IPS-NIHi11 (cell line): ENCODE measurements around the gene SYNGR4.
"Not testable (repeated sequence)": the region's sequence is repeated elsewhere in the genome, so short reads cannot be mapped to it uniquely, and the experiment has no call there.

Source experiments
- DNase-seq: peaks from one replicate; pipeline ENCODE4 v3.0.0; 2012; ENCODE audit warnings: mixed read lengths, low spot score

The SYNGR4 gene, protein sequence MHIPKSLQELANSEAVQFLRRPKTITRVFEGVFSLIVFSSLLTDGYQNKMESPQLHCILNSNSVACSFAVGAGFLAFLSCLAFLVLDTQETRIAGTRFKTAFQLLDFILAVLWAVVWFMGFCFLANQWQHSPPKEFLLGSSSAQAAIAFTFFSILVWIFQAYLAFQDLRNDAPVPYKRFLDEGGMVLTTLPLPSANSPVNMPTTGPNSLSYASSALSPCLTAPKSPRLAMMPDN

DNA sequence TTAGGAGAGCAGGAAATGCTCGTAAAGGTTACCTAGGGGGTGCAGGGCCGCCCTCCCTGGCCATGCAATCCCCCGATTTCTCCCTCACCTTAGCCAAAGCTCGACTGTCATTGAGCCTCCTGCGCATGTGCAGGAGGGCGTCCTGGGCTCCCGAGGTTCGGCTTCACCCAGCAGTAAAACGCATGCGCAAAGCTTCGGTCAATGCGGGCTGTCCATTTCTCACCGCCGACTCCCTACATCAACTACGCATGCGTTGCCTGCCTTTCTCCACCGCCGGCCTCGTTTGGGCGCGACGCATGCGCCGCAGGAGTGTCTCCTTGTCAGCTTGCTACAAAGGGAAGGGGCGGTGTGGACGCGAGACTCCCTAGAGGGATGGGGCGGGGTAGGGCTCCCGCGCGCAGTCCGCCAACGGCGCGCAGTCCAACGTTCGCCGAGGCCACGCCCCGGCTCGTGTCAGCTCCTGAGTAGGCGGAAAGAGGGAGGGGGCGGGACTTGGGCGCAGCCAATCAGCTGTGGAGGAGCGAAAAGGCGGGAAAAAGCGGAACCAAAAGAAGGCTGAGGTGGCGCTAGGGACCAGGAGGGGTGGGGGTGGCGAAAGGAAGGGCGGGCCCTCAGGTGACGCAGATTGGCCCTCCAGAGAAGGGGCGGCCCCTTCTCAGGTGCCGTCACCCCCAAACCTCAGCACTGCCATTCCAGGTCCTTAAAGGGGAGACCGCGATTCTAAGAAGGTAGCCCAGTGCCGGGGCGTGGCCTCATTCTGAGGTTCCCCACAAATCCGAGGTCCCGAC, at the start of gene SYNGR4, which contains the start of gene TMEM143:
Gene SYNGR4 (plus strand): TSS at position 558 of the 788 bp plus-strand sequence. CDS start 1,476 bp downstream, outside the sequence.
Gene TMEM143 (minus strand): TSS at position 131 of the 788 bp plus-strand sequence. CDS start 20 bp downstream, at position 111.
- DNase-seq, result peak; percentile 93

DNA sequence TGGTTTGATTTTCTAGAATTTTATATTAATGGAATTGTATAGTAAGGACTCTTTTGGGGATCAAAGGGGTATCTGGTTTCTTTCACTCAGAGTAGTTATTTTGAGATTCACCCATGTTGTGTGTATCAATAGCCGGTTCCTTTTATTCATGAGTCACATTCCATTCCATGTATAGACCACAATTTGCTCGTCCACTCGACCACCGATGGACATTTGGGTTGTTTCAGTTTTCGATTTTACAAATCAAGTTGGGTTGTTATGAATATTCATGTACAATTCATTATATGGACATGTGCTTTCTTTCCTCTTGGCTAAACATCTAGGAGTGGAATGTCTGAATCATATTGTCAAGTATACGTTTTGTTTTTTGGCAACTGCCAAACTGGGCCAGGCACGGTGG, 48.5 kb upstream of the SYNGR4 start:
- DNase-seq, result no peak

DNA sequence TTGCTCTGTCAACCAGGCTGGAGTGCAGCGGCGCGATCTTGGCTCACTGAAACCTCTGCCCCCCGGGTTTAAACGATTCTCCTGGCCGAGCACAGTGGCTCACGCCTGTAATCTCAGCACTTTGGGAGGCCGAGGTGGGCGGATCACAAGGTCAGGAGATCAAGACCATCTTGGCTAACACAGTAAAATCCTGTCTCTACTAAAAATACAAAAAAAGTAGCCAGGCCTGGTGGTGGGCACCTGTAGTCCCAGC, 46.5 kb upstream of the SYNGR4 start:
- not testable (repeated sequence) for DNase-seq

DNA sequence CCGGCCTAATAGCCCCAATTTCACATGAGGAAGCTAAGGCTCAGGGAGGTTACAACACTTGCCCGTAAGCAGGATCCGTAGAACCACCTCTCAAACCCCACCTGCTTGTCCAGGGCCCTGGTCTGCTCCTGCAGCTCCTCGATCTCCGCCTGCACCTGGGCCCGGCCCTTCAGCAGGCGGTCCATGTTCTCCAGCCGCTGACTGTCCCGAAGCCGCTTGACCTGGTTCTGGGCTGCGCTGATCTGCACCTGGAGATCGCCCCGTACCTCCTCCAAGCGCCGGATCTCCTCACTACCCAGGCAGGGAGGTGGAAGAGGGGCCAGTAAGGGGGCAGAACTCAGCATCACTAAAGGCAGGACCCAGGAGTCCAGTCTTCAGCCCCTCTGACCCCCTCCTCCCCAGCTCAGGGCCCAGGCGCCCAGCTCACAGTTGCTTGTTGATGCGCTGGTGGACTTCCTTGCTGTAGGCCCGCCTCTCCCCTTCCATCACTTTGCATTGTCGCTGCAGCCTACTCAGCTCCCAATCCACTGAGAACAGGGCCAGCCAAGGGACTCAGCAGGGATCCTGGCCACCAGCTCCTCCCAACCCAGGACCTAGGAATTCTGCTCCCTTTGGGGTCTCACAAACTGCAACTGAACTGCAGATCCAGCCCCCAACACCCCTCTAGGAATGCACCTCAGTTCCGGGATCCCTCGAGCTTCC, 45.7 kb upstream of the SYNGR4 start:
- no peak for DNase-seq

DNA sequence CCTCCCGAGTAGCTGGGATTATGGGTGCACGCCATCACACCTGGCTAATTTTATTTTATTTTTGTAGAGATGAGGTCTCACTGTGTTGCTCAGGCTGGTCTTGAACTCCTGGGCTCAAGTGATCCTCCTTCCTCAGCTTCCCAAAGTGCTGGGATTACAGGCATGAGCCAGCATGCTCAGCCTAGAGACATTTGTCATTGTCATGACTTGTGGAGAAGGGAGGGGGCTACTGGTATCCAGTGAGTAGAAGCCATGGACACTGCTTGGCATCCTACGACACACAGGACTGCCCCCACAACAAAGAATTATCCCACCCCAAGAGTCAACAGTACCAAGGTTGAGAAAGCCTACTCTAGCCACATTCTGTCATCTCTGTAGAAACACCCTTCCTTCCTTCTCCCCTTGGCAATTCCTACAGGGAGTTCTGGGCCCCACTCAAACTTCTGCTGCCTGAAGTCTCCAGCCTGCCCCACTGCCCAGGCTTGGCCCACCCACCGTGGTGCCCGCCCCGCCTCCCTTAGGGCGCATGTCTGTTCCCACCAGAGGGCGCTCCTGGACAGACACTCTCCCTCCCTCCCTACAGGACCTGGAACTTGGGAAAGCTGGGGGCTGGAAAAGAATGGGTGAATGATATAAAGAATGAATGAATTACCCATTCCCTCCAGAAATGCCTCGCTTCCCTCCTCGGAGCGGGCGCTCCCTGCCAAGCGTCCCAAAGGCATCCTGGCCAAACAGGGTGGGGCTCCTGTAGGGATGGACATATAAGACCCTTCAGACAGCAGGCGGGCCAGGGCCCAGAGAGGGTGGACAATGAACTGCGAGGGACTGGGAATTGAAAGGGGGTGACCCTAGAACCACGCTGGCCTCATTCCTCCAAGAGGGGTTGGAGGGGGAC, 44.3 kb upstream of the SYNGR4 start:
- peak; percentile 75 for DNase-seq

DNA sequence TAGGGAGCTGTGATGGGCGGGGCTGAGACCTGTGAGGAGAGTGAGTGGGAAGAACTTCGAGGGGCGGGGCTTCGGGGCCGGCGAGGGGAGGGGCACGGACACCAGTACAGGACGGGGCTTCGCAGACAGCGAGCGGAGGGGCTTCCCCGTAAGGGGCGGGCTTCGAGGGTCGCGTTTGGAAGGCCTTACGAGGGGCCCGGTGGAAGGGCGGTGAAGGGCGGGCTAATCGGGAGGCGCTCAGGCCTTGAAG, 42.9 kb upstream of the SYNGR4 start:
- no peak for DNase-seq

DNA sequence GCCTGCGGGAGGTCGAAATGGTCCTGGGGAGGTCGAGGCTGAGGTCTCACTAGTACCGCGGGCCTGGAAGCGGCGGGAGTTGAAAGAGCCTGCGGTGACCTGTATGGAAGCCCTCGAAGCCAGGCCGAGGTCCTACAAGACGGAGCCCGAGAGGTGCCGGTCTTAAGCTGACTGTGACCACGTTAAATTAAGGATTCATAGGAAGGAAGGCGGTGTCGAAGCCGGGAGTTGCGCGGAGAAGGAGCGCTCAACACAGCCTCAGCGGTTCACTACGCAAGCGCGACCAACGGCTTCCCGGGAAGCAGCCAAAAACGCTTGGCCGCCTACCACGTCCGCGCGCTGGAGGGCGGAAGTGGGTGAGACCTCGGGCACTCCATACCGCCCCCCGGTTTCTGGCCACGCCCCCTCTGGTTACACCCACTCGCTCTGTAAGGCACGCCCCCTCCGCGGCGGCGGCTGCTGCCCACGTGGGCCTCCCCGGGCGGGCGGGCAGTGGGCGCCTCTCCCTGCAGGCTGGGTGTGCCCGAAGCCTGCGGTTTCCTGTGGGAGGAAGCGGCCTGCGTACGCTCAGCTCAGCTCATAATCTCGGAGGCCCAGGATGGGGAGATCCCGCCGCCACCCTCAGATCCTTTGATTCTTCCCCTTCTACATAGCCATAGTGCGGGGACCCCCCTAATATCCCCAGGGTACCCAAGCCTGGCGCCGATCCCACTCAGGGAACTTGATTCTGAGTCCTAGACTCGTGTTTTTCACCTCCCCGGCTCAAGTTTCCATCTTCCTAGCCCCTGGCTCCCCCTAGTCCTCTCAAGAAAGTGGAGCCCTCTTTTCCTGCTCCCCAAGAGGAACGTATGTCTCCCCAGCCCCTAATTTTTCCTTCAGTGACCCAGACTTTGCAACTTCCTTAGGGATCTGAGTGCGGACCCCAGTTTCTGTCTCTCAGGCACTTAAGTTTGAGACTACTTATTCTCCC, 42.3 kb upstream of the SYNGR4 start:
- peak; percentile 93 for DNase-seq

DNA sequence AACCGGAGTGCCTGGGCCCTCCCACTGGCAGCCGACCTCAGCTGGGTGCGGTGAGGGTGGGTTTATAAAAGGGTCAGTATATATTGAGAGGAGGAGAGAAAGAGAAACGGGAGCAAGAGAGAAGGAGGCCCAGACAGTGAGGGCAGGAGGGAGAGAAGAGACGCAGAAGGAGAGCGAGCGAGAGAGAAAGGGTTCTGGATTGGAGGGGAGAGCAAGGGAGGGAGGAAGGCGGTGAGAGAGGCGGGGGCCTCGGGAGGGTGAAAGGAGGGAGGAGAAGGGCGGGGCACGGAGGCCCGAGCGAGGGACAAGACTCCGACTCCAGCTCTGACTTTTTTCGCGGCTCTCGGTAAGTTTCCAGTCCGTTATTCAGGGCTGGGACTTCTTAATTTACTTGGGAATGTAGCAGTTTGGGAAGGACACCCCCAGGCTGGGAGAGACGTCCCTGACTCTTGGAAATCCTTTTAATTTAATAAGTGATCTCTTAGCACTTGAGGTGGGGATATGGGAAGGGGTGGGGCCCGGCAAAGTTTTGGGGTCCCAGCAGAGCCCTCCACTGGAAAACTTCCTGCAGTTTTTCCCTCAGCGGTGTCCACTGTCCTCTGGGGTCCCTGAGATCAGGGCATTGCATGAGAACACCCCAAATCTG, 38.8 kb upstream of the SYNGR4 start, which contains the start of gene EMP3:
Gene EMP3 (plus strand): TSS at position 288 of the 646 bp plus-strand sequence. CDS start 1,293 bp downstream, outside the sequence.
- peak; percentile 74 for DNase-seq

DNA sequence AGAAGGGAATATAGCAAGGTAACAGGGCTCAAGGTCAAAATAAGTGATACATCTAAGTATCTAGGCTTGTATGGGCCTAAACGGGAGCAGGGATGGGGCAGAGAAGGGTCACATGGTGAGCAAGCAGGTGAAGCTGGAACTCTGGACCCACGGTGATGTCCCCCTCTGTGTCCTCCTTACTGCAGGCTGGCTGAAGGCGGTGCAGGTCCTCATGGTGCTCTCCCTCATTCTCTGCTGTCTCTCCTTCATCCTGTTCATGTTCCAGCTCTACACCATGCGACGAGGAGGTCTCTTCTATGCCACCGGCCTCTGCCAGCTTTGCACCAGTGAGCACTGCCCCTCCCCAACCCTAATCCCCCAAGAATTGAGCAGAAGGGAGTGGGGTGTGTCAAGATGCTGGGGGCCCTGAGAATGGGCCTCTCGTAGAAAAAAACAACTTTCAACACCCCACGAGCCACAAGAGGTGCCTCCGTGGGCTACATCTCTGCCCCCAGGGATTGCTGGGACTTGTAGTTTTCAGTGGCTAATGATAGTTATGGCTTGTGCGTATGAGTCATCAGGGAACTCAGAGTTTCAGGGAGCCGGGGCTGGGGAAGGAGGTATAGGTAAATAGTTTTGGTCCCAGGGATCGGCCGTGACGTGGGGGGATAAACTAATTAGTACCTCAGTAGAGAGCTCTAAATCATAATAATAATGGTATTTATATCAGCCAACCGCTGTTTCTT, 34.8 kb upstream of the SYNGR4 start:
- DNase-seq, result no peak

DNA sequence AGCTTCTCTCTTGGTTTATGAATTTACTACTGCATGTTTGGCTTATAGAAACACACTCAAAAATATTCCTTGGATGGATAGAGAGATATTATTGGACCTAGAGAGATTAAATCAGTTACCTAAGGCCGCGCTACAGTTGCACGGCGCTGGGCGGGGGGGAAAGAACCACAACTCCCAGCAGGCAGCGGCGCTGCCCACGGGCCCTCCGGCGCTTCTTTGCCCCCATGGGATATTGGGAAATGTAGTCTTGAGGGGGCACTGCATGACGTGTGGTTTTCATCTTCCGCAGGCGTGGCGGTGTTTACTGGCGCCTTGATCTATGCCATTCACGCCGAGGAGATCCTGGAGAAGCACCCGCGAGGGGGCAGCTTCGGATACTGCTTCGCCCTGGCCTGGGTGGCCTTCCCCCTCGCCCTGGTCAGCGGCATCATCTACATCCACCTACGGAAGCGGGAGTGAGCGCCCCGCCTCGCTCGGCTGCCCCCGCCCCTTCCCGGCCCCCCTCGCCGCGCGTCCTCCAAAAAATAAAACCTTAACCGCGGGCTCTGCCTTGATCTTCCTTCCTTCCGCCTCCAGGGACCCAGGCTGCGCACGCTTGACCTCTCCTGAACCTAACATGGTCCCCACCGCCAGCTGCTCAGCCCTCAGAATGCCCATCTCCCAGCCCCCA, 34.0 kb upstream of the SYNGR4 start:
- peak; percentile 76 for DNase-seq

DNA sequence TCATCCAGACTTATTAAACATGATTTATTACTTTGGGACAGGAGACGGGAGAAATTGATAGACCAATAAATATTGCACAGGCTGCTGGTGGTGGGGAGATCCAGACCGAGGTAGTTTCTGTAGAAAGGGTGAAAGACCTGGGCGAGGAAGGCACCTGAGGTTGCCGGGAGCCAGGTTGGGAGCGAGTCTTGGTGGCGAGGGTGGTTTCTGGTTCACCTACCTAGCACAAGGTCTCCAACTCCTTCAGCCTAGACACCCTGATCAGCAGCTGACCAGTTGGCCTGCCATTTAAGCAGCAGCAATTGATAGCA, 31.9 kb upstream of the SYNGR4 start:
- DNase-seq, result no peak

DNA sequence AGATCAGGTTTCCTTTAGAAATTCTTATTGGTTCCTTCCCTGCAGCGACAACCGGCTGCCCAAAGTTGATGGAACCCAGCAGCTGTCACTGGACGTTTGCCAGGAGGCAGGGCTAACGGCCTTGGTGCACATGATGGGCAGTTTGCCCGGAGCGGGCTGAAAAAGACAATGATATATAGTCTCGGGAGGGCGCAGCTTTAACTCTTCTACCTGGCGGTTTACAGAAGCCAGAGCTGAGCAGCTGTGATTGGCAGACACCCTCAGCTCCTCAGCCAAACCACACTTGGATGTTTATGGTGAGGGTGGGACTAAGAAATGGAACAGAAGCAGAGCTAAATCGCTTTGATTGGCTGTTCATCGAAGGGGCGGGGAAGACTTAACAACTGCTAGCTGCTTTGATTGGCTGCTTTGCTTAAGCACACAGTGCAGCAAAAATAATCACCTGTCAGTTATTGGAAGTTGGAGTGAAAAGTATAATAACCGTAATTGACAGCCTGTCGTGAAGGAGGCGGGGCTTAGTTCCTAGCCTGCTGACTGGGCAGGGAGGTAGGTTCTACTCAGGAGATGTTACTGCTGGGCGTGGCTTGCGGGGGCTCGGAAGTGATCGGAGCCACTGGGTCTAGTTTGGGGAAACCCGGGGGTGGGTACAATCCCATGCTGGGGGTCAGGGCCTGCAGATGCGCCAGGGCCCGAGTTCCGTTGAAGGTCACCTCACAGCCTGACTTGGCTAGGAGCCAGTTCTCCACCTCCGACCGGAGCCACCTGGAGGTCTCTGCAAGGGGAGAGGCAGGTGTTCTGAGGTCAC, 31.3 kb upstream of the SYNGR4 start:
- peak; percentile 90 for DNase-seq

DNA sequence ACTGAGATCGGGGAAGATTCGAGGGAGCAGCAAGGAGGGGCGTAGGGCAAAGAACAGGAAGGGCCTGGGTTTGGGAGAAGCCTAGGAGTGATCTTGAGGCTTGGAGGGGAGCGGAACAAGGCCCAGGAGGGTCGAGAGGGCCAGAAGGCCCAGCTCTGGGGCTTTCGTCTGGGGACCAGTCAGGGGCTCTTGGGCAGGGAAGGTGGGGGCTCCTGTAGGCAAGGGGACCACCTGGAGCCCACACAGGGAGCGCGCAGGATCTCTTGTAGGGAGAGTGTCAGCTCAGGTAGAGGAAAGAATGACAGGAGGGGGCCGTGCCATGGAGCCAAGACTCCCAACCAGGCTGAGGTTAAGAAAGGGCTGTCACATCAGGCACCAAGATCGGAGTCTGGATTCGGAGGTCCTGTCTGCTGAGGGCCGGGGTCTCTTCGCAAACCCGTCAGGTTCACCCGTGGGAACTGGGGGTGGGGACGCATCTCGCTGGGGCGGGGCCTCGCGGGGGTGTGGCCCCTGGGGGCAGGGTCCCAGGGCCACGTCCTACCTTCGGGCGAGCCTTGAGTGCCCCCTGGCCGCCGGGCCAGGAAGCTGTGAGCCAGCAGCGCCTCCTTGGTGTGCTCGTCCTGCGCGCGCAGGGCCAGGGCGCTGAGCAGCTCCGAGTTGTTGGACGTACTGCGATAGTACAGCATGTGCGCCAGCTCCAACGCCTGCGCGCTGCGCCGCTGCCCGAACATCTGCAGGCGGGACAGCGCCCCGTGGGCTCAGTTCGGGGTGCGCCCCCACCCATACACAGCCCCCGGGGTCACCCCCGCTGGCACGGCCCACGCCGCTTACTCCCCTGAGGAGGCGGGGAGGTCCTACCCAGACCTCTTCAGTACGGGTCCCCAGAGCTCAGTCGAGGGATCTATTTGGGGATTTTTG, 30.4 kb upstream of the SYNGR4 start:
- peak; percentile 96 for DNase-seq

DNA sequence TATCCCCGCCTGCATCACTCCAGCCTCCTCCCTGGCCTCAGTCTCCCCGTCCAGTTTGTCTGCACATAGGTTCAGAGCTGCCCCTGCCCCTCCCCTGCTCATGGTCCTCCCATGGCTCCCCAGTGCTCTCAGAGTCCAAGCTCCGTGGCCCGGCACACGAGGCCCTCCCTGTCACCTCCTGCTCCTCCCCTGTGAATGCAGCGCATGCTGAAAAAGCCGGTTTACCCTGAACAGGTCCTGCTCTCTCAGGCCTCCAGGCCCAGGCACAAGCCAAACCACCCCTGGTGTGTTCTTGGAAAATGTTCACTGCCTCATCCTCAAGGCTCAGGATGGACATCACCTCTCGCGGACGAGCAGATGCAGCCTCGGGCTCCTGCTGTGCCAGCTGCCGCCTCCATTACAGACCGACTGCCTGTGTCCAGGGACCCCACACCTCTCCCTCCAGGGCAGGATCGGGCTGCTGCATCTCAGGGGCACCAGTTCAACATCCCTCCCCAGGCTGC, 25.9 kb upstream of the SYNGR4 start:
- DNase-seq, result no peak

DNA sequence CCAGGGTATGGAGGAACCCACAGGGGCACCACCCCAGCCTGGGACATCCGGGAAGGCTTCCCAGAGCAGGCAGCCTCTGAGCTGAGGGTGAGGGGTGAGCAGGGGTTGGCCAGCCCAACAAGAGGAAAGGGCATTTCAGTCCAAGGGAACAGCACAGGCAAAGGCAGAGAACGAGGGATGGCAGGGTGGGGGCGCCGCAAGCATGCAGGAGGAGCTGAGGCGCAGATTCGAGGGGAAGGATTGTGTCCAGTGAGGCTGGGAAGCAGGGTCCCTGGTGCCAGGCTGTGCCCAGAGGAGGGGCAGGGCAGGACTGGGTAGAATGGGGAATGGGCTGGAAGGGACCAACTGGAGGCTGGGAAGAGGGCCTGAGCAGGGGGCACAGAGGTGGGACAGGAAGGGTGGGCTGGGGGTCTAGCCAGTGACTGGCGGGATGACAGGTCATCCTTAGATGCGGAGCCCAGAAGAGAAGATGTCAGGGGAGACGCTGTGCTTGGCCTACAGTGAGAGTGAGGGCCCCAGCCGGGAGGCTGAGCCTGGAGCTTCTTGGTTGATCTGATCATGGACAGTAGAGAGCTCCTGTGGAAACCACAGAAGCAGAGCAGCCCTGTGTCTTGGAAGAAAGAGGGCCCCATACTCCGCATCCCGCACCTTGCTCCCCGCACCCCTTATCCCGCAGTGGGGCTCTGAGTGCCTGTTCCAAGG, 25.2 kb upstream of the SYNGR4 start:
- no peak for DNase-seq

DNA sequence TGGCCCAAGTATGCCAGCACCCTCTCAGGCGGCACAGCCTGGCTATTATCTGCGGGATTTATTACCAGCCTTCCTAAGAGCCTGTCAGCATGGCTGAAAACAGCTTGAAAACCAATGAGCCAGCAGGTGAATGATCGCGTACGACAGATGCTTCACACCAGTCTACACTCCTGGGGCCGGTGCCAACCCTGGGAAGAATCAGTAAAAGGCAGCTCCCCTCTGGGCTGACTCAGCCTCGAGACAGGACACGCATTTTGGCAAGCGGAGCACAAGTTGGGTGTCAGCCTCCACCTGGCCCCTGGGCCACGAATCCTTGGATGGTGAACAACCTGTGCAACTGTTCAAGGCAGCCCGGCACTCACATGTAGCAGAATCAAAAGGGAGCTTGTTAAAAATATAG, 23.2 kb upstream of the SYNGR4 start:
- no peak for DNase-seq
